Liver (tissue), 9 donors: ENCODE data around the gene MSN. TPM values are rescaled to one million over a fixed set of nuclear protein-coding genes. Genes with fewer than 3 reads are reported as not detected.
"Not testable (repeated sequence)": the region's sequence is repeated elsewhere in the genome, so short reads cannot be mapped to it uniquely, and the experiment has no call there.

Experiments
- DNase-seq: peaks from one replicate; pipeline ENCODE4 v3.0.0-alpha.2; 2017; ENCODE audit warnings: low spot score
- H3K27ac ChIP-seq, 2 donors: one replicate each; pipeline ENCODE4 v1.7.0; 2013; ENCODE audit warnings: inconsistent platforms in 2 of 2, low read length in 2 of 2, control low read depth in 1 of 2, low read depth in 1 of 2, mild to moderate bottlenecking in 1 of 2
- H3K27me3 ChIP-seq, 4 donors: one replicate each; pipeline versions ENCODE4 v1.6.1 to v1.7.0; 2013; ENCODE audit warnings: low read length in 3 of 4, inconsistent platforms in 1 of 4, mild to moderate bottlenecking in 1 of 4, moderate library complexity in 1 of 4; ENCODE audit not compliant: control insufficient read depth in 4 of 4, insufficient read depth in 4 of 4
- H3K36me3 ChIP-seq, 4 donors: one replicate each; pipeline versions ENCODE4 v1.6.1 to v1.7.0; 2013; ENCODE audit warnings: low read length in 3 of 4, mild to moderate bottlenecking in 3 of 4, low read depth in 1 of 4, moderate library complexity in 1 of 4; ENCODE audit not compliant: control insufficient read depth in 4 of 4, insufficient read depth in 3 of 4
- H3K4me1 ChIP-seq, 4 donors: one replicate each; pipeline versions ENCODE4 v1.6.1 to v1.7.0; 2013; ENCODE audit warnings: low read length in 3 of 4, mild to moderate bottlenecking in 3 of 4, moderate library complexity in 1 of 4; ENCODE audit not compliant: control insufficient read depth in 4 of 4, insufficient read depth in 4 of 4
- H3K4me3 ChIP-seq, 3 donors: one replicate each; pipeline versions ENCODE4 v1.6.1 to v1.7.0; 2013; ENCODE audit warnings: low read length in 3 of 3, control low read depth in 1 of 3, low read depth in 1 of 3, mild to moderate bottlenecking in 1 of 3
- H3K9ac ChIP-seq, 2 donors: one replicate each; pipeline ENCODE4 v1.7.0; 2013; ENCODE audit warnings: low read length in 2 of 2, mild to moderate bottlenecking in 2 of 2, moderate library complexity in 2 of 2, control low read depth in 1 of 2, low read depth in 1 of 2
- H3K9me3 ChIP-seq, 4 donors: one replicate each; pipeline versions ENCODE4 v1.6.1 to v1.7.0; 2013; ENCODE audit warnings: low read length in 3 of 4; ENCODE audit not compliant: control insufficient read depth in 4 of 4
- EGR1 ChIP-seq, 2 donors: IDR thresholded peaks; 2 replicates each; pipeline ENCODE4 v1.6.1; 2016 to 2018; ENCODE audit warnings: antibody characterized with exemption in 2 of 2, low read depth in 2 of 2
- FOXA1 ChIP-seq: IDR thresholded peaks from 2 replicates; pipeline ENCODE4 v1.6.1; 2016; ENCODE audit warnings: antibody characterized with exemption
- GABPA ChIP-seq, 2 donors: IDR thresholded peaks in 1 of 2; conservative IDR thresholded peaks in 1 of 2; 2 replicates each; pipeline ENCODE4 v1.6.1; 2016; ENCODE audit warnings: antibody characterized with exemption in 2 of 2, mild to moderate bottlenecking in 1 of 2, moderate library complexity in 1 of 2
- HNF4A ChIP-seq, 2 donors: conservative IDR thresholded peaks; 2 replicates each; pipeline ENCODE4 v1.6.1; 2016; ENCODE audit warnings: antibody characterized with exemption in 2 of 2, mild to moderate bottlenecking in 2 of 2
- HNF4G ChIP-seq: IDR thresholded peaks from 2 replicates; pipeline ENCODE4 v1.6.1; 2016; ENCODE audit warnings: antibody characterized with exemption
- RAD21 ChIP-seq, 2 donors: IDR thresholded peaks; 2 replicates each; pipeline ENCODE4 v1.6.1; 2016; ENCODE audit warnings: antibody characterized with exemption in 2 of 2, mild to moderate bottlenecking in 2 of 2
- RXRA ChIP-seq, 2 donors: IDR thresholded peaks; 2 replicates each; pipeline ENCODE4 v1.6.1; 2017 to 2018; ENCODE audit warnings: antibody characterized with exemption in 2 of 2, mild to moderate bottlenecking in 1 of 2
- TAF1 ChIP-seq: conservative IDR thresholded peaks from 2 replicates; pipeline ENCODE4 v1.6.1; 2016; ENCODE audit warnings: antibody characterized with exemption, mild to moderate bottlenecking
- YY1 ChIP-seq: IDR thresholded peaks from 2 replicates; pipeline ENCODE4 v1.6.1; 2016; ENCODE audit warnings: antibody characterized with exemption, mild to moderate bottlenecking
- WGBS: extraction: QIAGEN DNeasy Blood & Tissue Kit; methylation state at CpG from one replicate; pipeline ENCODE4 v1.1.7; 2013; 5-methylcytosine and 5-hydroxymethylcytosine counted together
- polyA plus RNA-seq, 2 donors: library from polyadenylated mRNA; stranded (reverse) in 1 of 2; unstranded in 1 of 2; fragments of 200-250 nt in 1 of 2; fragments of >200 nt in 1 of 2; fragmentation: Nextera tagmentation in 1 of 2; extraction: Ambion mirVana in 1 of 2; gene quantifications; one replicate each; pipeline versions ENCODE4 v1.2.1 to v1.2.3, GENCODE V29; 2013 to 2015
- total RNA-seq, 2 donors: library from RNA; depleted of rRNA; stranded (reverse); fragments of >200 nt; gene quantifications; one replicate each; pipeline ENCODE4 v1.2.3, GENCODE V29; 2014
- TF ChIP-seq, protein P1 (sequence below): IDR thresholded peaks from 2 replicates; pipeline ENCODE4 v1.6.1; 2016; ENCODE audit warnings: antibody characterized with exemption
- TF ChIP-seq, protein P2 (sequence below): IDR thresholded peaks from 2 replicates; pipeline ENCODE4 v1.6.1; 2016; ENCODE audit warnings: antibody characterized with exemption, mild to moderate bottlenecking
- TF ChIP-seq, protein P3 (sequence below): IDR thresholded peaks from 2 replicates; pipeline ENCODE4 v1.6.1; 2016; ENCODE audit warnings: antibody characterized with exemption
- TF ChIP-seq, protein P4 (sequence below): fragments of 150-350 bp; IDR thresholded peaks from 2 replicates; pipeline ENCODE4 v1.5.1; 2017; ENCODE audit warnings: improper control_type of control experiment, low read depth, low read length; ENCODE audit not compliant: missing input control
- TF ChIP-seq, protein P5 (sequence below): IDR thresholded peaks from 2 replicates; pipeline ENCODE4 v1.6.1; 2016; ENCODE audit warnings: antibody characterized with exemption
- donor health status: healthy.
- donor health status: healthy.
- donor health status: healthy.
- donor health status: healthy.
- donor health status: healthy.

The MSN gene
- total RNA-seq (10 to 100 TPM; 34.6 to 46.5 TPM), polyA plus RNA-seq (10 to 100 TPM; 24.3 to 70.0 TPM)

DNA sequence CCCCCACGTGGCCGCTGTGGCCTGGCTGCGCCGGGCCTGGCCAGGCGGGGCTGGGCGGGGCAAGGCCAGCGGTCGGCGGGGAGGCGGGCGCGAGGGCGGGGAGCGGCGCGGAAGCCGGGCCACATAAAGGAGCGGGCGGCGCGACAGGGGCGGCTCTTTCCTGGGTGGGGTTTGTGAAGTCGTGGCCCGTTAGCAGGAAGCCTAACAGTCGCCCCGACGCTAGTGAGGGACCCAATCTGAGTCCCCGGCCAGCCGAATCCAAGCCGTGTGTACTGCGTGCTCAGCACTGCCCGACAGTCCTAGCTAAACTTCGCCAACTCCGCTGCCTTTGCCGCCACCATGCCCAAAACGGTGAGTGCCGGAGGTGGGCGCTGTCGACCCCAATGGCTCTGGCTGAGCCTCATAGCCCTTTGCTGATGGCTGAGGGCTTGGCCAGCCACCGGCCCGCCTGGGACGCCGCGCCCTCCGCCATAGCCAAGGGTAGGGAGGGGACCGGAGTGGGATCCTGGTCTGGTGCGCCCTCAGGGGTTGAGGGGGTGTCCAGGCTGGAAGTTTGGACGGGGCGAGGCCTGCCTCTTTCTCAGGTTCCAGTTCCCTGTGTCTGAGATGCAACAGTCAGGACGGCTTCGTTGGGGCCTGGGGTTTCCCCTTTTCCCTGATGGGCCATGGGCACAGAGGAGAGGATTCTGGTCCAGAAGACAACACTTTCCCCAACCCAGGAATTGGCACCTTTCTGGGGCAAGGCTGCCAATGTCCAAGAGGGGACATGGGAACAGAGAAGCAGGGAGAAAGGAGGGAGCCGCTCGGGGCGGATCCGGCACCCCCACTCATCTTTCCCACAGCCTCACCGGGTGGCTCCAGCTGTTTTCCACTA lies at the start of gene MSN:
TSS of gene MSN (plus strand) at position 152 of the 874 bp plus-strand sequence. CDS start at position 340, 188 bp downstream.
- 3% methylated on average over 54 of the region's 56 CpGs for WGBS
- Histone ChIP-seq H3K4me1 (peaks cover 0 to 13% (median 5%) of the 10 kb centered on the region in 4 donors), H3K9me3 (no peaks in the 10 kb centered on the region), H3K9ac (peak within 1 kb of the TSS; percentile 52 to 88), H3K36me3 (no peaks in the 10 kb centered on the region), H3K27ac (peak within 1 kb of the TSS; percentile 76 to 85), H3K27me3 (no peaks in the 10 kb centered on the region), H3K4me3 (peak within 1 kb of the TSS; percentile 74 to 86 (median 77))
- TF ChIP-seq, protein P1, sequence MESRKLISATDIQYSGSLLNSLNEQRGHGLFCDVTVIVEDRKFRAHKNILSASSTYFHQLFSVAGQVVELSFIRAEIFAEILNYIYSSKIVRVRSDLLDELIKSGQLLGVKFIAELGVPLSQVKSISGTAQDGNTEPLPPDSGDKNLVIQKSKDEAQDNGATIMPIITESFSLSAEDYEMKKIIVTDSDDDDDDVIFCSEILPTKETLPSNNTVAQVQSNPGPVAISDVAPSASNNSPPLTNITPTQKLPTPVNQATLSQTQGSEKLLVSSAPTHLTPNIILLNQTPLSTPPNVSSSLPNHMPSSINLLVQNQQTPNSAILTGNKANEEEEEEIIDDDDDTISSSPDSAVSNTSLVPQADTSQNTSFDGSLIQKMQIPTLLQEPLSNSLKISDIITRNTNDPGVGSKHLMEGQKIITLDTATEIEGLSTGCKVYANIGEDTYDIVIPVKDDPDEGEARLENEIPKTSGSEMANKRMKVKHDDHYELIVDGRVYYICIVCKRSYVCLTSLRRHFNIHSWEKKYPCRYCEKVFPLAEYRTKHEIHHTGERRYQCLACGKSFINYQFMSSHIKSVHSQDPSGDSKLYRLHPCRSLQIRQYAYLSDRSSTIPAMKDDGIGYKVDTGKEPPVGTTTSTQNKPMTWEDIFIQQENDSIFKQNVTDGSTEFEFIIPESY: no peak
- TF ChIP-seq GABPA (IDR thresholded peaks at IDR 0.05 in 1 of 2, conservative IDR thresholded peaks at IDR 0.05 in 1 of 2): no peak
- TF ChIP-seq, protein P2, sequence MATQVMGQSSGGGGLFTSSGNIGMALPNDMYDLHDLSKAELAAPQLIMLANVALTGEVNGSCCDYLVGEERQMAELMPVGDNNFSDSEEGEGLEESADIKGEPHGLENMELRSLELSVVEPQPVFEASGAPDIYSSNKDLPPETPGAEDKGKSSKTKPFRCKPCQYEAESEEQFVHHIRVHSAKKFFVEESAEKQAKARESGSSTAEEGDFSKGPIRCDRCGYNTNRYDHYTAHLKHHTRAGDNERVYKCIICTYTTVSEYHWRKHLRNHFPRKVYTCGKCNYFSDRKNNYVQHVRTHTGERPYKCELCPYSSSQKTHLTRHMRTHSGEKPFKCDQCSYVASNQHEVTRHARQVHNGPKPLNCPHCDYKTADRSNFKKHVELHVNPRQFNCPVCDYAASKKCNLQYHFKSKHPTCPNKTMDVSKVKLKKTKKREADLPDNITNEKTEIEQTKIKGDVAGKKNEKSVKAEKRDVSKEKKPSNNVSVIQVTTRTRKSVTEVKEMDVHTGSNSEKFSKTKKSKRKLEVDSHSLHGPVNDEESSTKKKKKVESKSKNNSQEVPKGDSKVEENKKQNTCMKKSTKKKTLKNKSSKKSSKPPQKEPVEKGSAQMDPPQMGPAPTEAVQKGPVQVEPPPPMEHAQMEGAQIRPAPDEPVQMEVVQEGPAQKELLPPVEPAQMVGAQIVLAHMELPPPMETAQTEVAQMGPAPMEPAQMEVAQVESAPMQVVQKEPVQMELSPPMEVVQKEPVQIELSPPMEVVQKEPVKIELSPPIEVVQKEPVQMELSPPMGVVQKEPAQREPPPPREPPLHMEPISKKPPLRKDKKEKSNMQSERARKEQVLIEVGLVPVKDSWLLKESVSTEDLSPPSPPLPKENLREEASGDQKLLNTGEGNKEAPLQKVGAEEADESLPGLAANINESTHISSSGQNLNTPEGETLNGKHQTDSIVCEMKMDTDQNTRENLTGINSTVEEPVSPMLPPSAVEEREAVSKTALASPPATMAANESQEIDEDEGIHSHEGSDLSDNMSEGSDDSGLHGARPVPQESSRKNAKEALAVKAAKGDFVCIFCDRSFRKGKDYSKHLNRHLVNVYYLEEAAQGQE: peak; percentile 33
- DNase-seq: peak; percentile 58

DNA sequence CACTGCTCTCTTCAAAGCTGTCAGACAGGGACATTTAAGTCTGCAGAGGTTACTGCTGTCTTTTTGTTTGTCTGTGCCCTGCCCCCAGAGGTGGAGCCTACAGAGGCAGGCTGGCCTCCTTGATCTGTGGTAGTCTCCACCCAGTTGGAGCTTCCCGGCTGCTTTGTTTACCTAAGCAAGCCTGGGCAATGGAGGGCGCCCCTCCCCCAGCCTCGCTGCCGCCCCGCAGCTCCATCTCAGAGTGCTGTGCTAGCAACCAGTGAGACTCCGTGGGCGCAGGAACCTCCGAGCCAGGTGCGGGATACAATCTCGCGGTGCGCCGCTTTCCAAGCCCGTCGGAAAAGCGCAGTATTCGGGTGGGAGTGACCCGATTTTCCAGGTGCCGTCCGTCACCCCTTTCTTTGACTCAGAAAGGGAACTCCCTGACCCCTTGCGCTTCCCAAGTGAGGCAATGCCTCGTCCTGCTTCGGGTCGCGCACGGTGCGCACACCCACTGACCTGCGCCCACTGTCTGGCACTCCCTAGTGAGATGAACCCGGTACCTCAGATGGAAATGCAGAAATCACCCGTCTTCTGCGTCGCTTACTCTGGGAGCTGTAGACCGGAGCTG lies 47.3 kb upstream of the MSN start:
- DNase-seq, H3K4me3 ChIP-seq, H3K9ac ChIP-seq, H3K27me3 ChIP-seq, H3K36me3 ChIP-seq, H3K9me3 ChIP-seq, H3K4me1 ChIP-seq, H3K27ac ChIP-seq: not testable (repeated sequence)
- 75% methylated on average over 33 of the region's 33 CpGs for WGBS

DNA sequence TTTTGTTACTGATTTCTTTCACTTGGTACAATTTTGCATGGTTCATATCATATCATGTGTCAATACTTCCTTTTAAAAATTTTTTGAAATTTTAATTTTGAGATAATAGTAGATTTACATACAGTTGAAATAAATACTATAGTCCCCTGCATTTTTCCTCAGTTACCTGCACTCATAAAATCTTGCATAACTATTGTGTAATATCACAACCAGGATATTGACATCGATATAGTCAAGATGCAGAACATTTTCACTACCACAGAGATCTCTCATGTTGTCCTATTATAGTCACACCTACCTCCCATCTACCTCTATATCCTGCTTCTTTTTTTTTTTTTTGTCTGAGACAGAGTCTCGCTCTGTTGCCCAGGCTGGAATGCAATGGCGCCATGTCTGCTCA lies 36.7 kb upstream of the MSN start:
- 87% methylated on average over 3 of the region's 3 CpGs for WGBS
- Histone ChIP-seq H3K27me3 (no peaks in the 10 kb centered on the region), H3K36me3 (no peaks in the 10 kb centered on the region), H3K27ac (no peak overlapping the region), H3K4me1 (no peaks in the 10 kb centered on the region), H3K9me3 (peaks cover 0 to 2% (median 0%) of the 10 kb centered on the region in 4 donors), H3K4me3 (no peak overlapping the region), H3K9ac (no peak overlapping the region)
- DNase-seq: no peak
- TF ChIP-seq HNF4A (conservative IDR thresholded peaks at IDR 0.05) (no peak), HNF4G (no peak), YY1 (no peak), GABPA (IDR thresholded peaks at IDR 0.05 in 1 of 2, conservative IDR thresholded peaks at IDR 0.05 in 1 of 2) (no peak), TAF1 (no peak), FOXA1 (no peak), RAD21 (IDR thresholded peaks at IDR 0.05) (no peak), EGR1 (IDR thresholded peaks at IDR 0.05; ENCODE audit: low read depth in 2 of 2) (no peak), RXRA (IDR thresholded peaks at IDR 0.05) (no peak)
- TF ChIP-seq, protein P3, sequence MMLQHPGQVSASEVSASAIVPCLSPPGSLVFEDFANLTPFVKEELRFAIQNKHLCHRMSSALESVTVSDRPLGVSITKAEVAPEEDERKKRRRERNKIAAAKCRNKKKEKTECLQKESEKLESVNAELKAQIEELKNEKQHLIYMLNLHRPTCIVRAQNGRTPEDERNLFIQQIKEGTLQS: no peak
- TF ChIP-seq, protein P4, sequence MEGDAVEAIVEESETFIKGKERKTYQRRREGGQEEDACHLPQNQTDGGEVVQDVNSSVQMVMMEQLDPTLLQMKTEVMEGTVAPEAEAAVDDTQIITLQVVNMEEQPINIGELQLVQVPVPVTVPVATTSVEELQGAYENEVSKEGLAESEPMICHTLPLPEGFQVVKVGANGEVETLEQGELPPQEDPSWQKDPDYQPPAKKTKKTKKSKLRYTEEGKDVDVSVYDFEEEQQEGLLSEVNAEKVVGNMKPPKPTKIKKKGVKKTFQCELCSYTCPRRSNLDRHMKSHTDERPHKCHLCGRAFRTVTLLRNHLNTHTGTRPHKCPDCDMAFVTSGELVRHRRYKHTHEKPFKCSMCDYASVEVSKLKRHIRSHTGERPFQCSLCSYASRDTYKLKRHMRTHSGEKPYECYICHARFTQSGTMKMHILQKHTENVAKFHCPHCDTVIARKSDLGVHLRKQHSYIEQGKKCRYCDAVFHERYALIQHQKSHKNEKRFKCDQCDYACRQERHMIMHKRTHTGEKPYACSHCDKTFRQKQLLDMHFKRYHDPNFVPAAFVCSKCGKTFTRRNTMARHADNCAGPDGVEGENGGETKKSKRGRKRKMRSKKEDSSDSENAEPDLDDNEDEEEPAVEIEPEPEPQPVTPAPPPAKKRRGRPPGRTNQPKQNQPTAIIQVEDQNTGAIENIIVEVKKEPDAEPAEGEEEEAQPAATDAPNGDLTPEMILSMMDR: no peak
- TF ChIP-seq, protein P1: no peak
- TF ChIP-seq, protein P5, sequence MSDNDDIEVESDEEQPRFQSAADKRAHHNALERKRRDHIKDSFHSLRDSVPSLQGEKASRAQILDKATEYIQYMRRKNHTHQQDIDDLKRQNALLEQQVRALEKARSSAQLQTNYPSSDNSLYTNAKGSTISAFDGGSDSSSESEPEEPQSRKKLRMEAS: no peak
